K562 (cell line): ENCODE results near the gene EHMT2. TPM values are rescaled to one million over a fixed set of nuclear protein-coding genes. Genes with fewer than 3 reads are reported as not detected.

Experiments used
- ARID3A ChIP-seq: IDR thresholded peaks from 2 replicates; pipeline ENCODE4 v1.6.1; 2012; ENCODE audit warnings: low read depth, low read length, improper control_type of control experiment, borderline replicate concordance
- BACH1 ChIP-seq: fragments of 200-800 bp; sonication (Bioruptor generic); IDR thresholded peaks from 2 replicates; pipeline ENCODE4 v1.6.1; 2016; ENCODE audit warnings: missing genetic modification characterization, missing compliant biosample characterization
- CBX8 ChIP-seq: fragments of 200-600 bp; sonication (generic); IDR thresholded peaks from 2 replicates; pipeline ENCODE4 v1.6.1; 2012; ENCODE audit warnings: borderline replicate concordance, mixed run types, low read depth, mild to moderate bottlenecking, moderate library complexity, mixed read lengths, low read length, control low read depth, inconsistent platforms; ENCODE audit not compliant: poor library complexity, severe bottlenecking; ENCODE audit errors: extremely low read depth
- CREB1 ChIP-seq, 2 experiments: sonication (generic) in 1 of 2; formaldehyde crosslinking in 1 of 2; IDR thresholded peaks; 2 replicates each; pipeline versions ENCODE4 v1.6.1 to v1.8.0; 2012 to 2022; ENCODE audit warnings: inconsistent platforms in 1 of 2, mild to moderate bottlenecking in 1 of 2, missing genetic modification reagents in 1 of 2, moderate library complexity in 1 of 2
- CSDE1 ChIP-seq, 2 experiments: fragments of 450-650 bp; IDR thresholded peaks; 2 replicates each; pipeline ENCODE4 v1.6.1; 2016; ENCODE audit warnings: mild to moderate bottlenecking in 1 of 2
- FOXJ2 ChIP-seq: fragments of 200-800 bp; sonication (Bioruptor generic); IDR thresholded peaks from 2 replicates; pipeline ENCODE4 v1.6.1; 2016; ENCODE audit warnings: missing genetic modification characterization, missing compliant biosample characterization
- MCM2 ChIP-seq: fragments of 450-650 bp; IDR thresholded peaks from 2 replicates; pipeline ENCODE4 v1.6.1; 2017; ENCODE audit warnings: low read depth, mild to moderate bottlenecking
- MEIS2 ChIP-seq: fragments of 450-650 bp; IDR thresholded peaks from 2 replicates; pipeline ENCODE4 v1.6.1; 2014; ENCODE audit warnings: mild to moderate bottlenecking; ENCODE audit not compliant: partially characterized antibody
- MNT ChIP-seq, 2 experiments: fragments of 450-650 bp; conservative IDR thresholded peaks; 2 replicates each; pipeline ENCODE4 v1.6.1; 2017; ENCODE audit warnings: mild to moderate bottlenecking in 2 of 2, moderate library complexity in 2 of 2
- ZBTB8A ChIP-seq: fragments of 450-650 bp; IDR thresholded peaks from 2 replicates; pipeline ENCODE4 v1.6.1; 2018; ENCODE audit warnings: mild to moderate bottlenecking, moderate library complexity; ENCODE audit not compliant: partially characterized antibody
- ZNF263 ChIP-seq: sonication (generic); formaldehyde crosslinking; IDR thresholded peaks from 2 replicates; pipeline ENCODE4 v1.8.0; 2022; ENCODE audit warnings: mild to moderate bottlenecking, missing genetic modification reagents, borderline replicate concordance
- ZNF785 ChIP-seq: fragments of 250-450 bp; sonication (Bioruptor Pico); IDR thresholded peaks from 2 replicates; pipeline ENCODE4 v1.4.0; 2020; ENCODE audit warnings: mild to moderate bottlenecking
- polyA plus RNA-seq, 8 experiments: library from polyadenylated mRNA; depleted of rRNA in 4 of 8; stranded (reverse) in 5 of 8; unstranded in 3 of 8; fragments of >200 nt; fragmentation: Nextera tagmentation in 2 of 8; fragmentation: Illumina TruSeq in 1 of 8; extraction: Ambion mirVana in 2 of 8; extraction: Trizol in 1 of 8; gene quantifications; 2 replicates each; pipeline versions ENCODE4 v1.2.1 to v1.2.3, GENCODE V29; 2011 to 2014; ENCODE audit warnings: inconsistent platforms in 1 of 8, missing spikeins in 1 of 8
- total RNA-seq, 7 experiments: library from RNA; depleted of rRNA in 6 of 7; stranded (reverse); fragments of >200 nt in 6 of 7; fragmentation: Illumina TruSeq in 2 of 7; extraction: Trizol in 2 of 7; gene quantifications; 2 replicates each; pipeline versions ENCODE4 v1.2.1 to v1.2.3, GENCODE V29; 2011 to 2021; ENCODE audit warnings: low replicate concordance in 1 of 7
- TF ChIP-seq, protein P1 (sequence below), 2 experiments: IDR thresholded peaks in 1 of 2; conservative IDR thresholded peaks in 1 of 2; 2 replicates each; pipeline ENCODE4 v1.6.1; 2016; ENCODE audit warnings: low read depth in 2 of 2, mild to moderate bottlenecking in 1 of 2, missing compliant biosample characterization in 1 of 2, missing genetic modification characterization in 1 of 2, moderate library complexity in 1 of 2

The EHMT2 gene
- total and polyA plus RNA-seq, 9 of the 15 experiments (the other 6 are each of a cell fraction or from before 2014, with no cell fraction given), result 2.1 to 63.8 (median 38.5) TPM

GRCh38 chr6:31898383-31899011 lies 999 bp upstream of the EHMT2 start (continued):
- TF ChIP-seq, protein P1, sequence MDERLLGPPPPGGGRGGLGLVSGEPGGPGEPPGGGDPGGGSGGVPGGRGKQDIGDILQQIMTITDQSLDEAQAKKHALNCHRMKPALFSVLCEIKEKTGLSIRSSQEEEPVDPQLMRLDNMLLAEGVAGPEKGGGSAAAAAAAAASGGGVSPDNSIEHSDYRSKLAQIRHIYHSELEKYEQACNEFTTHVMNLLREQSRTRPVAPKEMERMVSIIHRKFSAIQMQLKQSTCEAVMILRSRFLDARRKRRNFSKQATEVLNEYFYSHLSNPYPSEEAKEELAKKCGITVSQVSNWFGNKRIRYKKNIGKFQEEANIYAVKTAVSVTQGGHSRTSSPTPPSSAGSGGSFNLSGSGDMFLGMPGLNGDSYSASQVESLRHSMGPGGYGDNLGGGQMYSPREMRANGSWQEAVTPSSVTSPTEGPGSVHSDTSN (CRISPR knock-in tag; IDR thresholded peaks at IDR 0.05; ENCODE audit: low read depth), result no peak
- TF ChIP-seq, protein P1 (tag; conservative IDR thresholded peaks at IDR 0.05; ENCODE audit: low read depth), result 0 out of 2 replicates have a peak, but pooled peaks have one; percentile 6
- 0 out of 2 replicates have a peak, but pooled peaks have one; percentile 7 for TF ChIP-seq ARID3A
- TF ChIP-seq ZBTB8A, result no peak
- no peak for TF ChIP-seq CSDE1 (IDR thresholded peaks at IDR 0.05)
- no peak for TF ChIP-seq ZNF785
- no peak for TF ChIP-seq MCM2
- peak; percentile 1 for TF ChIP-seq MEIS2
- TF ChIP-seq MNT (conservative IDR thresholded peaks at IDR 0.05), result peak in 1 of 2 experiments; percentile 10; a peak in 2 of 4 replicates
- TF ChIP-seq CBX8, result no peak
- peak; percentile 39; the same call in 1 of the 2 replicates for TF ChIP-seq FOXJ2 (tag)
- TF ChIP-seq ZNF263 (CRISPR knock-in tag), result 0 out of 2 replicates have a peak, but pooled peaks have one; percentile 7
- TF ChIP-seq BACH1, result peak; percentile 26; the same call in 1 of the 2 replicates
- TF ChIP-seq CREB1 (IDR thresholded peaks at IDR 0.05), result 0 out of 2 replicates have a peak, but pooled peaks have one; percentile 24
- TF ChIP-seq CREB1 (CRISPR knock-in tag; IDR thresholded peaks at IDR 0.05), result 0 out of 2 replicates have a peak, but pooled peaks have one; percentile 5
